ENCODE measurements around the gene ZBTB20.

Gene ZBTB20

GRCh38 chr3:114756506-114757279 is 390.4 kb downstream of the ZBTB20 start:
- no peak for TF ChIP-seq CTCF (IDR thresholded peaks at IDR 0.05; ENCODE audit: insufficient read depth, low read length, missing control alignments)
- no peak overlapping the region for H3K4me3 ChIP-seq (ENCODE audit: low read depth, low read length)
- POLR2A ChIA-PET: no interaction called here
- CTCF ChIA-PET: no interaction called here
- DNase-seq (ENCODE audit: low read depth, low spot score): no peak

- TF ChIP-seq CTCF (IDR thresholded peaks at IDR 0.05; ENCODE audit: insufficient read depth, low read length, missing control alignments): no peak
- DNase-seq (ENCODE audit: low read depth, low spot score): no peak
- CTCF ChIA-PET: no interaction called here
- H3K4me3 ChIP-seq (ENCODE audit: low read depth, low read length): no peak overlapping the region
- POLR2A ChIA-PET: no interaction called here
Observed at GRCh38 chr3:114746502-114746901, 400.6 kb downstream of the ZBTB20 start.

GRCh38 chr3:114745322-114746240 is 401.5 kb downstream of the ZBTB20 start:
- H3K4me3 ChIP-seq (ENCODE audit: low read depth, low read length): no peak overlapping the region
- POLR2A ChIA-PET: no interaction called here
- no peak for DNase-seq (ENCODE audit: low read depth, low spot score)
- CTCF ChIA-PET: no interaction called here
- TF ChIP-seq CTCF (IDR thresholded peaks at IDR 0.05; ENCODE audit: insufficient read depth, low read length, missing control alignments): no peak

GRCh38 chr3:114743746-114744485 is 403.2 kb downstream of the ZBTB20 start:
- ChIA-PET POLR2A (no interaction called here), CTCF (no interaction called here)
- no peak for DNase-seq (ENCODE audit: low read depth, low spot score)
- no peak for TF ChIP-seq CTCF (IDR thresholded peaks at IDR 0.05; ENCODE audit: insufficient read depth, low read length, missing control alignments)
- H3K4me3 ChIP-seq (ENCODE audit: low read depth, low read length): no peak overlapping the region

GRCh38 chr3:114741066-114741465 is 406.0 kb downstream of the ZBTB20 start:
- POLR2A ChIA-PET: no interaction called here

More at GRCh38 chr3:114741066-114741465, 406.0 kb downstream of the ZBTB20 start:
- CTCF ChIA-PET: no interaction called here
- TF ChIP-seq CTCF (IDR thresholded peaks at IDR 0.05; ENCODE audit: insufficient read depth, low read length, missing control alignments): no peak
- DNase-seq (ENCODE audit: low read depth, low spot score): no peak
- no peak overlapping the region for H3K4me3 ChIP-seq (ENCODE audit: low read depth, low read length)

Data from AG04449 (cell line).